OCI-LY7 (cell line): Measurements from ENCODE around the gene MTARC2. TPM values are rescaled to one million over a fixed set of nuclear protein-coding genes. Genes with fewer than 3 reads are reported as not detected.

Experiments used
- BruUV-seq: library from RNA; stranded (reverse); fragments of 400-500 nt; replicated peaks from 2 replicates; lab custom pipeline; 2021; lab: Mats Ljungman, UMichigan
- CTCF ChIA-PET: fragments of 300-600 bp; sonication (Branson Sonifier 250); formaldehyde crosslinking; loops from one replicate; lab custom pipeline; 2022; ENCODE audit warnings: antibody characterized with exemption; ENCODE audit not compliant: unreplicated experiment; lab: Charles Lee
- POLR2A ChIA-PET: fragments of 300-600 bp; sonication (Branson Sonifier 250); formaldehyde crosslinking; loops from one replicate; lab custom pipeline; 2022; ENCODE audit warnings: antibody characterized with exemption; lab: Charles Lee
- DNase-seq: peaks from one replicate; pipeline ENCODE4 v3.0.0-alpha.2; 2015; ENCODE audit warnings: low spot score
- H2AFZ ChIP-seq: fragments of 200-600 bp; sonication (generic), shearing (Covaris generic); 2 replicates; pipeline ENCODE4 v1.6.1; 2014; ENCODE audit warnings: mild to moderate bottlenecking, antibody characterized with exemption, low read length, moderate library complexity
- H3K27ac ChIP-seq: fragments of 200-600 bp; sonication (generic); 2 replicates; pipeline ENCODE4 v1.5.1; 2014; ENCODE audit warnings: mixed run types, low read depth, mild to moderate bottlenecking, moderate library complexity, low read length, inconsistent platforms; ENCODE audit not compliant: poor library complexity, severe bottlenecking
- H3K36me3 ChIP-seq: fragments of 200-600 bp; sonication (generic); 2 replicates; pipeline ENCODE4 v1.6.1; 2014; ENCODE audit warnings: mild to moderate bottlenecking, antibody characterized with exemption, low read length, moderate library complexity, mixed read lengths; ENCODE audit not compliant: insufficient read depth
- H3K4me1 ChIP-seq: fragments of 200-600 bp; sonication (generic); 2 replicates; pipeline ENCODE4 v1.5.1; 2014; ENCODE audit warnings: mild to moderate bottlenecking, low read length; ENCODE audit not compliant: insufficient read depth, poor library complexity, severe bottlenecking
- H3K4me2 ChIP-seq: fragments of 200-600 bp; sonication (generic); 2 replicates; pipeline ENCODE4 v1.6.1; 2014; ENCODE audit warnings: mild to moderate bottlenecking, low read length
- H3K4me3 ChIP-seq: fragments of 200-600 bp; sonication (generic); 2 replicates; pipeline ENCODE4 v1.5.1; 2014; ENCODE audit warnings: mild to moderate bottlenecking, low read depth, low read length; ENCODE audit not compliant: poor library complexity, severe bottlenecking
- H3K79me2 ChIP-seq: fragments of 200-600 bp; sonication (generic); 2 replicates; pipeline ENCODE4 v1.6.1; 2016; ENCODE audit warnings: low read depth, mild to moderate bottlenecking, low read length, moderate library complexity, mixed read lengths; ENCODE audit not compliant: insufficient read depth
- H3K9me2 ChIP-seq: fragments of 200-600 bp; sonication (generic); 2 replicates; pipeline ENCODE4 v1.6.1; 2016; ENCODE audit warnings: mild to moderate bottlenecking, low read length, mixed read lengths; ENCODE audit not compliant: insufficient read depth
- H3K9me3 ChIP-seq: fragments of 200-600 bp; sonication (generic); 2 replicates; pipeline ENCODE4 v1.6.1; 2014; ENCODE audit warnings: mild to moderate bottlenecking, mixed run types, low read length, mixed read lengths
- H4K20me1 ChIP-seq: fragments of 200-600 bp; sonication (generic); 2 replicates; pipeline ENCODE4 v1.6.1; 2014; ENCODE audit warnings: mild to moderate bottlenecking, antibody characterized with exemption, low read length, moderate library complexity, mixed read lengths; ENCODE audit not compliant: insufficient read depth
- CTCF ChIP-seq: fragments of 200-600 bp; sonication (generic); conservative IDR thresholded peaks from 2 replicates; pipeline ENCODE4 v1.5.1; 2014; ENCODE audit warnings: mild to moderate bottlenecking, antibody characterized with exemption, low read length, moderate library complexity, mixed read lengths
- EZH2phosphoT487 ChIP-seq: fragments of 200-600 bp; sonication (generic); IDR thresholded peaks from 2 replicates; pipeline ENCODE4 v1.6.1; 2018; ENCODE audit warnings: low read depth, borderline replicate concordance, mild to moderate bottlenecking, mixed run types, antibody characterized with exemption, low read length, moderate library complexity, mixed read lengths
- intact Hi-C: fragments of 100-400 bp; cut with micrococcal nuclease; formaldehyde crosslinking; loops from one replicate; pipeline ENCODE4 v1.10.0; 2022; ENCODE audit not compliant: unreplicated experiment
- total RNA-seq, 2 experiments: library from RNA; depleted of rRNA in 1 of 2; stranded (reverse); fragments of >200 nt in 1 of 2; shearing (Covaris generic) in 1 of 2; gene quantifications; 2 replicates each; pipeline ENCODE4 v1.2.3, GENCODE V29; 2014 to 2022

The MTARC2 gene
- total RNA-seq, 2 experiments from 2014 or later = not detected

- Histone ChIP-seq H3K4me1 (no peaks in the 10 kb centered on the region), H2AFZ (no peak overlapping the region)
- CTCF ChIA-PET = no interaction called here
These were observed 41.6 kb upstream of the MTARC2 start for GRCh38 chr1:220706480-220706879.

GRCh38 chr1:220707160-220707559, 41.0 kb upstream of the MTARC2 start:
- TF ChIP-seq EZH2phosphoT487 (no peak), CTCF (no peak)
- Histone ChIP-seq H2AFZ (no peak overlapping the region), H3K4me3 (no peak overlapping the region), H3K4me1 (no peaks in the 10 kb centered on the region), H3K9me3 (no peaks in the 10 kb centered on the region), H3K9me2 (no peaks in the 10 kb centered on the region), H3K79me2 (no peaks in the 10 kb centered on the region), H4K20me1 (no peaks in the 10 kb centered on the region), H3K36me3 (no peaks in the 10 kb centered on the region), H3K4me2 (no peak overlapping the region), H3K27ac (no peak overlapping the region)
- CTCF ChIA-PET = no interaction called here
- intact Hi-C loops = no loop called here
- DNase-seq = no peak
- POLR2A ChIA-PET = interaction anchor here (0.5 to 0.6 kb wide), 2 partner anchors 13 to 42 kb away, joined by 3 to 4 read pairs; no protein-coding TSS in a partner anchor
- no TSS peak for BruUV-seq

More at GRCh38 chr1:220706480-220706879, 41.6 kb upstream of the MTARC2 start:
- Histone ChIP-seq H3K4me2 (no peak overlapping the region), H3K27ac (no peak overlapping the region), H3K36me3 (no peaks in the 10 kb centered on the region), H3K4me3 (no peak overlapping the region), H4K20me1 (no peaks in the 10 kb centered on the region), H3K9me2 (no peaks in the 10 kb centered on the region), H3K9me3 (no peaks in the 10 kb centered on the region), H3K79me2 (no peaks in the 10 kb centered on the region)
- TF ChIP-seq CTCF (no peak), EZH2phosphoT487 (no peak)
- DNase-seq = no peak
- POLR2A ChIA-PET = no interaction called here
- BruUV-seq = no TSS peak
- intact Hi-C loops = no loop called here

- no peak overlapping the region for H3K4me3 ChIP-seq
- intact Hi-C loops = no loop called here
These were observed 39.9 kb upstream of the MTARC2 start for GRCh38 chr1:220708244-220708643.

More at GRCh38 chr1:220708244-220708643, 39.9 kb upstream of the MTARC2 start:
- Histone ChIP-seq H4K20me1 (no peaks in the 10 kb centered on the region), H2AFZ (no peak overlapping the region), H3K36me3 (no peaks in the 10 kb centered on the region), H3K4me1 (no peaks in the 10 kb centered on the region), H3K27ac (no peak overlapping the region), H3K9me3 (no peaks in the 10 kb centered on the region), H3K79me2 (no peaks in the 10 kb centered on the region), H3K4me2 (no peak overlapping the region), H3K9me2 (no peaks in the 10 kb centered on the region)
- no TSS peak for BruUV-seq
- DNase-seq = no peak
- ChIA-PET POLR2A (no interaction called here), CTCF (no interaction called here)
- TF ChIP-seq EZH2phosphoT487 = no peak
- no peak for TF ChIP-seq CTCF
